Measurements from ENCODE around the gene HNRNPA0. TPM values are rescaled to one million over a fixed set of nuclear protein-coding genes. Genes with fewer than 3 reads are reported as not detected.

HNRNPA0 gene
- total and polyA plus RNA-seq, 2 donors = 12.7 to 32.9 TPM

DNA sequence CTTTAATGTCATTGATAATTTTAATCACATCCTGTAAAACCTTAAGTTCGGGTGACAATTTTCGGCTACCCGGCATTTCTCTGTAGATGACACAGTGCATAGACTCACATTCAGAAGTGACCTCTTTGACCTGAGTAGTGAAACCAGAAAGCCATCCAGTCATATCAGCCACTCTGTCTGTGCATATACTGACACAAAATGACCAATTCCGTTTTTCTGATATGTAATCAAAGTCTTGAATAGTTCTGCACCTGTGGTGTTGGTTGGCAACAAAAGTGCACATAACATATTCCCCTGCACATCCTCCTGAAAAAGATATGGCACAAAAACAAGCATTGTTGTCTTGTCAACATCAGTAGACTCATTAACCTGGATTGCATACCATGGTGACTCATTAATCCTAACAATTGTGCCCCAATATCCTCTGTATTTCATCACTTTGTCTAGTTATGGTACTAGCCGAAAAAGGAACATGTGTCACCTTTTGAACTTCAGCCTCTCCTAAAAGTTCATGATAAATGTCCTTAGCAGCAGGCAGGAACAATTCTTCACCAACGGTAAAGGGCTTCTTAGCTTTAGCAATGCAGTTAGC, 4.6 kb upstream of the HNRNPA0 start:
- peaks cover 0 to 5% of the 10 kb centered on the region in 2 donors for H3K4me1 ChIP-seq (ENCODE audit: control insufficient read depth in 2 of 2, insufficient read depth in 2 of 2, low read length in 2 of 2)
- no peak overlapping the region for H3K27ac ChIP-seq (ENCODE audit: low read depth in 1 of 2, low read length in 1 of 2)
- no peaks in the 10 kb centered on the region for H3K36me3 ChIP-seq (ENCODE audit: control insufficient read depth in 2 of 2, insufficient read depth in 2 of 2, low read length in 1 of 2)
- H3K27me3 ChIP-seq (ENCODE audit: control insufficient read depth in 2 of 2, insufficient read depth in 1 of 2, low read length in 1 of 2) = no peaks in the 10 kb centered on the region
- H3K9me3 ChIP-seq (ENCODE audit: control insufficient read depth in 2 of 2, insufficient read depth in 1 of 2, low read length in 1 of 2) = peaks cover 0 to 4% of the 10 kb centered on the region in 2 donors
- no peak overlapping the region for H3K4me3 ChIP-seq (ENCODE audit: low read length in 2 of 2)
- 96% methylated on average over 6 of the region's 6 CpGs for WGBS
- DNase-seq (ENCODE audit: low read depth in 6 of 9, low spot score in 9 of 9) = no peak

DNA sequence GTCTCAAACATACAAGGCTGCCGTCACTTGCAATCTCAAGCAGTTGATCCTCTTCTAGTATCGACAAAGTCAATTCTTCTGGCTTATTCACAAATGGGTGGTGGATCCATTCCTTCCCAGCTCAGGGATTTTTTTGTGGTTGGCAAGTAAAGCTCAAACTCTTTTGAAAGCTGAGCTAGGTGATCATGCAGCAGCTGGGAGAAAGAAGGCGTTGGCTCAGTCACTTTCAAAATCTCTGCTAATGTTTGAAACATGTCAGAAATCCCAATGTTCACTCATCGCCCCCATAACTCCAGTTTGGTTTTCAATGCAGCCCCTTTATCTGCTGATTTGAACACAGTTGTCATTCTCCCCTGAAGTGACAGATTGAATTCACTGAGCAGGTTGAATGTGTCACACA, 4.0 kb upstream of the HNRNPA0 start:
- Histone ChIP-seq H3K4me3 (ENCODE audit: low read length in 2 of 2) (no peak overlapping the region), H3K27me3 (ENCODE audit: control insufficient read depth in 2 of 2, insufficient read depth in 1 of 2, low read length in 1 of 2) (no peaks in the 10 kb centered on the region), H3K27ac (ENCODE audit: low read depth in 1 of 2, low read length in 1 of 2) (no peak overlapping the region), H3K36me3 (ENCODE audit: control insufficient read depth in 2 of 2, insufficient read depth in 2 of 2, low read length in 1 of 2) (no peaks in the 10 kb centered on the region), H3K9me3 (ENCODE audit: control insufficient read depth in 2 of 2, insufficient read depth in 1 of 2, low read length in 1 of 2) (peaks cover 0 to 4% of the 10 kb centered on the region in 2 donors), H3K4me1 (ENCODE audit: control insufficient read depth in 2 of 2, insufficient read depth in 2 of 2, low read length in 2 of 2) (peaks cover 0 to 5% of the 10 kb centered on the region in 2 donors)
- no peak for DNase-seq (ENCODE audit: low read depth in 6 of 9, low spot score in 9 of 9)
- 97% methylated on average over 4 of the region's 4 CpGs for WGBS

DNA sequence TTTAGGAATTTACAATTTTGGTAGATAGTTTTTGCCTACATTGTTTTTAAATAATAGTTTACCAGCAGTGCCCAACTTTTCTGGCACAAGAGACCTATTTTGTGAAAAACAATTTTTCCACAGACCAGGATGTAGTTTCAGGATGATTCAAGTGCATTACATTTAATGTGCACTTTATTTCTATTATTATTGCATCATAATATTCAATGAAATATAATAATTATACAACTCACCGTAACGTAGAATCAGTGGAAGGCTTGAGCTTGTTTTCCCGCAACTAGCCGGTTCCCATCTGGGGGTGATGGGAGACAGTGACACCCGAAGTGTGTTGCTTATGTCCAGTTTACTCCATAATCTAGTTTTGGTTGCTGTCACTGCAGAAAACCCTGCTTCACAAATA, 3.5 kb upstream of the HNRNPA0 start:
- H3K27ac ChIP-seq (ENCODE audit: low read depth in 1 of 2, low read length in 1 of 2) = no peak overlapping the region
- no peak overlapping the region for H3K4me3 ChIP-seq (ENCODE audit: low read length in 2 of 2)
- H3K4me1 ChIP-seq (ENCODE audit: control insufficient read depth in 2 of 2, insufficient read depth in 2 of 2, low read length in 2 of 2) = peaks cover 0 to 5% of the 10 kb centered on the region in 2 donors
- 98% methylated on average over 5 of the region's 5 CpGs for WGBS
- no peaks in the 10 kb centered on the region for H3K27me3 ChIP-seq (ENCODE audit: control insufficient read depth in 2 of 2, insufficient read depth in 1 of 2, low read length in 1 of 2)
- H3K36me3 ChIP-seq (ENCODE audit: control insufficient read depth in 2 of 2, insufficient read depth in 2 of 2, low read length in 1 of 2) = no peaks in the 10 kb centered on the region
- no peak for DNase-seq (ENCODE audit: low read depth in 6 of 9, low spot score in 9 of 9)
- H3K9me3 ChIP-seq (ENCODE audit: control insufficient read depth in 2 of 2, insufficient read depth in 1 of 2, low read length in 1 of 2) = peaks cover 0 to 4% of the 10 kb centered on the region in 2 donors

DNA sequence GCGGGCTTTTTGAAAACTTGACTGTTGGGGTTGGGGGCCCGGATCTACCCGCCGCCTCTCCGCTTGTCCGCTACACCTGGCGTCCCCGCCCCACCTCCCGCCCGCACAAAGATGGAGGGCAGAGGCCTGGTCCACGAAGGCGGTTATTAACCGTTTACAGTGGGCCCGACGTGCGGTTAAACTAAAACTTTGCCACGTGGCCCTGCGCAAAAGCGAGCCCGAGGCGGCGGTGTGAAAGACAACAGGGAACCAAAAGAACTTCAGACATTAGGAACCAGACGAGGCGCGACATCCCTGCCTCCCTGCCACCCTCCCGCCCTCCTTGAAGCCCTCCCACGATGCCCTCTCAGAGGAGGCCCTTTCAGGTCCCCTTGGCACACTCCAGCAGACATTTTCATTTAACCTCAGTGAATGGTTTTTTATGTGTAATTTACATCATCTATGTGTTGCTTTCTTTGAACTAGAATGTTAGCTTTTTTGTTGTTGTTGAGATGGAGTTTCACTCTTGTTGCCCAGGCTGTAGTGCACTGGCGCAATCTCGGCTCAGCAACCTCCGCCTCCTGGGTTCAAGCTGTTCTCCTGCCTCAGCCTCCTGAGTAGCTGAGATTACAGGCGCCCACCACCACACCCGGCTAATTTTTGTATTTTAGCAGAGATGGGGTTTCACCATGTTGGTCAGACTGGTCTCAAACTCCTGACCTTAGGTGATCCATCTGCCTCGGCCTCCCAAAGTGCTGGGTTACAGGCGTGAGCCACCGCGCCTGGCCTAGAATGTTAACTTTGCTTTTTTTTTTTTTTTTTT, 999 bp upstream of the HNRNPA0 start:
- peaks cover 2 to 5% of the 10 kb centered on the region in 2 donors for H3K4me1 ChIP-seq (ENCODE audit: control insufficient read depth in 2 of 2, insufficient read depth in 2 of 2, low read length in 2 of 2)
- DNase-seq (ENCODE audit: low read depth in 6 of 9, low spot score in 9 of 9) = no peak

DNA sequence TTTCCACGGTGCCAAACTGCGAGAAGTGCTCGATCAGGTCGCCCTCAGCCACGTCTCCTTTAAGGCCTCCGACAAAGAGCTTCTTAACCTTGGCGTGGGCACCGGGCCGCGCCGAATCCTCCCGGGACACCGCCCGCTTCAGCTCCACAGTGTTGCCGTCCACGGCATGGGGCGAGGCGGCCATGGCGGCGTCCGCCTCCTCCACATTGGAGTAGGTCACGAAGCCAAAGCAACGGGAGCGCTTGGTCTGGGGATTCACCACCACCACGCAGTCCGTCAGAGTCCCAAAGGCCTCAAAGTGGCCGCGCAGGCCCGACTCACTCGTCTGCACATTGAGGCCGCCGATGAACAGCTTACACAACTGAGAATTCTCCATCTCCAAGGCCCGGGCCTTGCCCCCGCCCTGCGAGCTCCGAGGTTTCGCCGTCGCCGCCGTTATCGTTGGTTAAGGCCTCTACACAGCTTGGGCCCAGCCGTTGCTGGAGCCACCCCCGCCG, 424 bp downstream of the HNRNPA0 start:
- peak overlapping the region; percentile 97 to 100 for H3K27ac ChIP-seq (ENCODE audit: low read depth in 1 of 2, low read length in 1 of 2)
- under 1% methylated on average over 45 of the region's 45 CpGs for WGBS
- peaks cover 0 to 21% of the 10 kb centered on the region in 2 donors for H3K36me3 ChIP-seq (ENCODE audit: control insufficient read depth in 2 of 2, insufficient read depth in 2 of 2, low read length in 1 of 2)
- H3K9me3 ChIP-seq (ENCODE audit: control insufficient read depth in 2 of 2, insufficient read depth in 1 of 2, low read length in 1 of 2) = peaks cover 0 to 4% of the 10 kb centered on the region in 2 donors
- H3K4me3 ChIP-seq (ENCODE audit: low read length in 2 of 2) = peak overlapping the region; percentile 86 to 99
- peaks cover 2 to 5% of the 10 kb centered on the region in 2 donors for H3K4me1 ChIP-seq (ENCODE audit: control insufficient read depth in 2 of 2, insufficient read depth in 2 of 2, low read length in 2 of 2)
- no peaks in the 10 kb centered on the region for H3K27me3 ChIP-seq (ENCODE audit: control insufficient read depth in 2 of 2, insufficient read depth in 1 of 2, low read length in 1 of 2)
- peak in 3 of 9 donors; percentile 31 to 62 (median 33) for DNase-seq (ENCODE audit: low read depth in 6 of 9, low spot score in 9 of 9)

More for the DNA sequence above, 999 bp upstream of the HNRNPA0 start:
- peak overlapping the region; percentile 97 to 100 for H3K27ac ChIP-seq (ENCODE audit: low read depth in 1 of 2, low read length in 1 of 2)
- no peaks in the 10 kb centered on the region for H3K27me3 ChIP-seq (ENCODE audit: control insufficient read depth in 2 of 2, insufficient read depth in 1 of 2, low read length in 1 of 2)
- peaks cover 0 to 4% of the 10 kb centered on the region in 2 donors for H3K9me3 ChIP-seq (ENCODE audit: control insufficient read depth in 2 of 2, insufficient read depth in 1 of 2, low read length in 1 of 2)
- 32% methylated on average over 36 of the region's 36 CpGs for WGBS
- H3K4me3 ChIP-seq (ENCODE audit: low read length in 2 of 2) = peak overlapping the region; percentile 86 to 99
- peaks cover 0 to 14% of the 10 kb centered on the region in 2 donors for H3K36me3 ChIP-seq (ENCODE audit: control insufficient read depth in 2 of 2, insufficient read depth in 2 of 2, low read length in 1 of 2)

DNA sequence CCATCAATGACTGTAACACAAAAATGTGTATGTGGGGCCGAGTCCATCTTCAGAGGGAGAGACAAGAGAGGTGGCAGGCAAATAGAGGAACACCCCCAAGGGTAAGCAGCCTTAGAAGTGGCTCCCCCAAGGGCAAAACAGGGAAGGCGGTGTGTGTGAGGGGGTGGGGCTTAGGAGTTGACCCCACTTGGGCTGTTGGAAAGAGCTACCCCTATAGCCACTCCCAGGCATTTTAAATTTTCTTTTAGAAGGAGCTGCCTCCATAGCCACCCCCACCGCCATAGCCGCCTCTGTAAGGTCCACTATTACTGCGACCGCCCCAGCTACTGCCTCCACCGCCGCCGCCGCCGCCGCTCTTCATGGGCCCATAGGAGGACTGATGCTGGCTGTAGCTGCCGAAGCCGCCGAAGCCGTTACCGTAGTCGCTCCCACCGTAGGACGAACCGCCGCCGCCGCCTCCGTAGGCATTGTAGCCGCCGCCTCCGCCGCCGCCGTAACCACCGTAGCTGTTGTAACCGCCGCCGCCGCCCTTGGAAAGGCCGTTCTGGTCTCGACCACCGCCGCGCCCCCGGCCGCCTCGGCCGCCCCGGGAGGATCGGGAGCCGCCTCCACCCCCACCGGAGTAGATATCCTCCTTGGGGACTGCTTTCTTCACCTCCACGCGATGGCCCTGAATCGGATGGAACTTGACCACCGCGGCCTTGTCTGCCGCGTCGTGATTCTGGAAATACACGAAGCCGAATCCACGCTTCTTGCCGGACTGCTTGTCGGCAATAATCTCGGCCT, 1.1 kb downstream of the HNRNPA0 start:
- Histone ChIP-seq H3K9me3 (ENCODE audit: control insufficient read depth in 2 of 2, insufficient read depth in 1 of 2, low read length in 1 of 2) (peaks cover 0 to 4% of the 10 kb centered on the region in 2 donors), H3K27ac (ENCODE audit: low read depth in 1 of 2, low read length in 1 of 2) (peak overlapping the region; percentile 97 to 100), H3K36me3 (ENCODE audit: control insufficient read depth in 2 of 2, insufficient read depth in 2 of 2, low read length in 1 of 2) (peaks cover 0 to 21% of the 10 kb centered on the region in 2 donors), H3K4me1 (ENCODE audit: control insufficient read depth in 2 of 2, insufficient read depth in 2 of 2, low read length in 2 of 2) (peaks cover 2 to 5% of the 10 kb centered on the region in 2 donors), H3K4me3 (ENCODE audit: low read length in 2 of 2) (peak overlapping the region; percentile 86 to 99), H3K27me3 (ENCODE audit: control insufficient read depth in 2 of 2, insufficient read depth in 1 of 2, low read length in 1 of 2) (no peaks in the 10 kb centered on the region)
- WGBS = under 1% methylated on average over 63 of the region's 63 CpGs
- peak in 3 of 9 donors; percentile 32 to 54 (median 35) for DNase-seq (ENCODE audit: low read depth in 6 of 9, low spot score in 9 of 9)

DNA sequence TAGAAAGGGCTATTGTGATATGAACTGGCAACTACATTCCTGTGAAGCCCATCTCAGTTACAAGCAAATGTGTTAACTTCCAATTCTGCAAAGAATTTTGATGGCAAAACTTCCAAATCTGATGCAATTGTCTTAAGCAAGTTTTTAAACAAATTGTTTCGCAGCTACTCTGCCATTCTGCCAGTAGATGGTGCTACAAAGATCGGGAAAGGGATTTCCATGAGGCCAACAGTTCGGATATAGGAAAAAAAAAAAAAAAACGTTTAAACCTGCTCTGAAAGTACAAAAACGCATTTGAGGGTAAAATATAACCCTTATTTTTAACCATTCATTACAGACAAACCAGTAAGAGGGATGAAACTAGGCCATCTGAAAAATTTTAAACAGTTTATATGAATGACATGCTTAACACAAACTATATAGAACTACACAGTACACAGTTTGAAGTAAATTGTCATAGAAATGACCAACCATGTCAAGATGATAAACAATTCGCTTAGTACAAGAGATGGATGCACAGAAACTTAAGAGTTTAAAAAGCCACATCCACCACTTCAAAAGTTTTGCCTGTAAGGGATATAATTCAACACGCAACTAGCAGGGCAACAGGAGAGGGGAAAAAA, 2.2 kb downstream of the HNRNPA0 start:
- peaks cover 2 to 5% of the 10 kb centered on the region in 2 donors for H3K4me1 ChIP-seq (ENCODE audit: control insufficient read depth in 2 of 2, insufficient read depth in 2 of 2, low read length in 2 of 2)
- H3K36me3 ChIP-seq (ENCODE audit: control insufficient read depth in 2 of 2, insufficient read depth in 2 of 2, low read length in 1 of 2) = peaks cover 0 to 21% of the 10 kb centered on the region in 2 donors
- DNase-seq (ENCODE audit: low read depth in 6 of 9, low spot score in 9 of 9) = peak in 4 of 9 donors; percentile 33 to 64 (median 39)
- peaks cover 0 to 4% of the 10 kb centered on the region in 2 donors for H3K9me3 ChIP-seq (ENCODE audit: control insufficient read depth in 2 of 2, insufficient read depth in 1 of 2, low read length in 1 of 2)
- under 1% methylated on average over 7 of the region's 7 CpGs for WGBS
- H3K4me3 ChIP-seq (ENCODE audit: low read length in 2 of 2) = peak overlapping the region; percentile 86 to 99
- H3K27me3 ChIP-seq (ENCODE audit: control insufficient read depth in 2 of 2, insufficient read depth in 1 of 2, low read length in 1 of 2) = no peaks in the 10 kb centered on the region
- H3K27ac ChIP-seq (ENCODE audit: low read depth in 1 of 2, low read length in 1 of 2) = peak overlapping the region in 1 of 2 donors; percentile 55

DNA sequence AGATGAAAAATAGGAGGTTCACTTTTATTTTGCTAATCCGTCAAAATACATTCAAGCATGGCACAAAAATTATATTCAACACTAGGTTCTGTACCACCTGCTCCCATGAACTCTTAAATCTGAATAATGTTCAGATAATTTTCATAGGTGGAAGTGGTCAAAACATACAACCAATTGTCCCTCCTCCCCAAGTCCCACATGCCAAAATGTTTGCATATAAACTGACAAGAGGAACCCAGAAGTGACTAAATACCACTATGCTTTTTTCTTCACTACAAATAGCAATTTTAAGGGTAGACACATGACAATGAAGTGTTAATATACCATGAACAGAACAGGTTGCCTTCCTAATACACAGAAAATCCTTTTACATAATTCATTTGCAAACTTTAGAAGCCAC, 3.7 kb downstream of the HNRNPA0 start:
- peaks cover 2 to 5% of the 10 kb centered on the region in 2 donors for H3K4me1 ChIP-seq (ENCODE audit: control insufficient read depth in 2 of 2, insufficient read depth in 2 of 2, low read length in 2 of 2)
- no peak overlapping the region for H3K27ac ChIP-seq (ENCODE audit: low read depth in 1 of 2, low read length in 1 of 2)
- DNase-seq (ENCODE audit: low read depth in 6 of 9, low spot score in 9 of 9) = no peak
- H3K4me3 ChIP-seq (ENCODE audit: low read length in 2 of 2) = no peak overlapping the region
- H3K9me3 ChIP-seq (ENCODE audit: control insufficient read depth in 2 of 2, insufficient read depth in 1 of 2, low read length in 1 of 2) = peaks cover 0 to 4% of the 10 kb centered on the region in 2 donors
- WGBS = 96% methylated on average over 1 of the region's 1 CpG
- peaks cover 0 to 21% of the 10 kb centered on the region in 2 donors for H3K36me3 ChIP-seq (ENCODE audit: control insufficient read depth in 2 of 2, insufficient read depth in 2 of 2, low read length in 1 of 2)
- H3K27me3 ChIP-seq (ENCODE audit: control insufficient read depth in 2 of 2, insufficient read depth in 1 of 2, low read length in 1 of 2) = no peaks in the 10 kb centered on the region
